ENCODE results near the gene MED7. TPM values are rescaled to one million over a fixed set of nuclear protein-coding genes. Genes with fewer than 3 reads are reported as not detected.

MED7 gene
- total and polyA plus RNA-seq, 9 donors, result 9.5 to 13.4 (median 12.3) TPM

DNA sequence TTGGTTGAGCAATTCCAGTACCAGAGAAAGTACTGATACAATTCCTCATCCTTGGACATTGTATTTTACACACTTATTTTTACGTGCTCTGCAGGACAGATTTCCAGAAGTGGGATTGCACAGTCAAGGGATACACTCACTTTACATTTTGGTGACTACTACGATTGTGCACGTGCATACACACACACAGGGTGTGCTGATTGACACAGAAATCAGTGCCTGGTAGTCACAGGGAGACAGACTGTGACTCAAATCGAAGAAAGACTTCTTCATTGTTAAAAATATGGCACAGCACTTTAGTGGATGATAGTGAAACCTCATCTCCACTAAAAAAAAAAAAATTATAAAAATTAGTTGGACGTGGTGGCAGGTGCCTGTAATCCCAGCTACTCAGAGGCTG is 21.9 kb upstream of the MED7 start:
- no peaks in the 10 kb centered on the region for H3K36me3 ChIP-seq (ENCODE audit: control insufficient read depth, insufficient read depth, low read length)
- 83% methylated on average over 2 of the region's 5 CpGs for WGBS (ENCODE audit: insufficient coverage)
- H3K27me3 ChIP-seq (ENCODE audit: control insufficient read depth, insufficient read depth, low read length), result peaks cover 2% of the 10 kb centered on the region
- no peaks in the 10 kb centered on the region for H3K4me1 ChIP-seq (ENCODE audit: control insufficient read depth, insufficient read depth, low read length)
- DNase-seq, result no peak
- H3K4me3 ChIP-seq (ENCODE audit: low read length), result no peak overlapping the region
- no peak overlapping the region for H3K27ac ChIP-seq (ENCODE audit: low read length)
- H3K9me3 ChIP-seq (replicated peaks; ENCODE audit: control insufficient read depth, low read depth, low read length), result no peaks in the 10 kb centered on the region

DNA sequence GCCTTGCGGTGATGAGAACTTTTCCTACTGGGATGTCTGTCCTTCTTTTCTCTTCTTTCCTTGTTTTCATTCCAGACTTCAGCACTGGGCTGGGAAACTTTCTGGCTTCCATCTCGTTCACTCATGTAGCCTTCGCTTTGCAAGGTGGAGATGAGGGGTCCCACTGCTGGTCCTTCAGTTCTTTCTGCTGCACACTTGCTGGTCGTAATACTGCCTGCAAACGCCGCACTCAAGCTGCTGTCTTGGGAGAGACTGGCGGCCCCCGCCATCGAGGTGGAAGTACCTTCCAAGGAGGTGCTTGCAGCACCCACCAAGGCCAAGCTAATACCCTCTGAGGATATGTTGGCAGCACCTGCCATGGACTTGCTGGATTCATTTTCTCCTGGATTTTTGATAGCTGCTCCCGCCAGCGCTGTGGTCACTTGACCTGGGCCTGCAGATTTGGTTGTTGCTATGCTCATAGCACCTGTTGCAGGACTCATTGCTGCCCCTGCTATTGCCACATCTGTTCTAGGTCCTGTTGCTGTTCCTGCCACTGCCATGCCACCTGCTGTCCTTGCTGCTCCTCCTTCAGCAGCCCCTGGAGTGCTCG is 20.4 kb upstream of the MED7 start:
- Histone ChIP-seq H3K4me3 (ENCODE audit: low read length) (no peak overlapping the region), H3K9me3 (replicated peaks; ENCODE audit: control insufficient read depth, low read depth, low read length) (no peaks in the 10 kb centered on the region), H3K27me3 (ENCODE audit: control insufficient read depth, insufficient read depth, low read length) (peaks cover 2% of the 10 kb centered on the region), H3K27ac (ENCODE audit: low read length) (no peak overlapping the region), H3K4me1 (ENCODE audit: control insufficient read depth, insufficient read depth, low read length) (no peaks in the 10 kb centered on the region), H3K36me3 (ENCODE audit: control insufficient read depth, insufficient read depth, low read length) (no peaks in the 10 kb centered on the region)
- DNase-seq, result no peak
- WGBS (ENCODE audit: insufficient coverage), result 97% methylated on average over 11 of the region's 12 CpGs

GRCh38 chr5:157161996-157162395 is 19.3 kb upstream of the MED7 start:
- Histone ChIP-seq H3K4me1 (ENCODE audit: control insufficient read depth, insufficient read depth, low read length) (no peaks in the 10 kb centered on the region), H3K27me3 (ENCODE audit: control insufficient read depth, insufficient read depth, low read length) (peaks cover 2% of the 10 kb centered on the region), H3K27ac (ENCODE audit: low read length) (no peak overlapping the region), H3K9me3 (replicated peaks; ENCODE audit: control insufficient read depth, low read depth, low read length) (no peaks in the 10 kb centered on the region), H3K36me3 (ENCODE audit: control insufficient read depth, insufficient read depth, low read length) (no peaks in the 10 kb centered on the region), H3K4me3 (ENCODE audit: low read length) (no peak overlapping the region)
- WGBS (ENCODE audit: insufficient coverage), result 79% methylated on average over 6 of the region's 6 CpGs
- no peak for DNase-seq

DNA sequence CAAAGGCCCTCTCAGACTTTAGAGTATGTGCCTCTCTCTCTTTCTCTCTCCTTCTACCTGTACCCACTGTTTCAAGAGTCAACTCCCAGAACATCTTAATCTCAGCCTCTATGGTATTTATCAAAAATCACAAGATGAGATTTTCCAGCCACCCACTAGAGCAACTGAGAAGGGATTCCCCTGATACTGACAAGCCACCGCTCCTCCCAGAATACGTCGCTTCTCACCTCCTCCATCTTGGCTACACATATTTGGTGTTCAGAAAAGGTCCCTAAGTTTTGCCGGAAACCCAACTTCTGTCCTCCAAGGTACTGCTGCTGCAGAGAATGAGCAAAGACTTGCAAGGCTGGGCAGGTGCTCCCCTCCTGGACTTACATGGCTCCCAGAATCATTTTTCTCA is 17.3 kb upstream of the MED7 start:
- Histone ChIP-seq H3K4me3 (ENCODE audit: low read length) (no peak overlapping the region), H3K27me3 (ENCODE audit: control insufficient read depth, insufficient read depth, low read length) (peaks cover 2% of the 10 kb centered on the region), H3K27ac (ENCODE audit: low read length) (no peak overlapping the region), H3K9me3 (replicated peaks; ENCODE audit: control insufficient read depth, low read depth, low read length) (no peaks in the 10 kb centered on the region), H3K4me1 (ENCODE audit: control insufficient read depth, insufficient read depth, low read length) (no peaks in the 10 kb centered on the region), H3K36me3 (ENCODE audit: control insufficient read depth, insufficient read depth, low read length) (no peaks in the 10 kb centered on the region)
- DNase-seq, result no peak
- 72% methylated on average over 3 of the region's 4 CpGs for WGBS (ENCODE audit: insufficient coverage)

GRCh38 chr5:157159209-157159751 is 16.6 kb upstream of the MED7 start:
- Histone ChIP-seq H3K27ac (ENCODE audit: low read length) (no peak overlapping the region), H3K36me3 (ENCODE audit: control insufficient read depth, insufficient read depth, low read length) (no peaks in the 10 kb centered on the region), H3K4me3 (ENCODE audit: low read length) (no peak overlapping the region), H3K9me3 (replicated peaks; ENCODE audit: control insufficient read depth, low read depth, low read length) (no peaks in the 10 kb centered on the region), H3K27me3 (ENCODE audit: control insufficient read depth, insufficient read depth, low read length) (peaks cover 2% of the 10 kb centered on the region), H3K4me1 (ENCODE audit: control insufficient read depth, insufficient read depth, low read length) (no peaks in the 10 kb centered on the region)
- DNase-seq, result no peak
- 81% methylated on average over 4 of the region's 6 CpGs for WGBS (ENCODE audit: insufficient coverage)

- no CpG with 5 or more reads among the region's 1 CpG for WGBS (ENCODE audit: insufficient coverage)
- no peaks in the 10 kb centered on the region for H3K36me3 ChIP-seq (ENCODE audit: control insufficient read depth, insufficient read depth, low read length)
These were observed 14.7 kb upstream of the MED7 start for GRCh38 chr5:157157293-157157891.

GRCh38 chr5:157155297-157155696 is 12.6 kb upstream of the MED7 start:
- H3K4me3 ChIP-seq (ENCODE audit: low read length), result no peak overlapping the region
- H3K27me3 ChIP-seq (ENCODE audit: control insufficient read depth, insufficient read depth, low read length), result no peaks in the 10 kb centered on the region
- no peaks in the 10 kb centered on the region for H3K4me1 ChIP-seq (ENCODE audit: control insufficient read depth, insufficient read depth, low read length)
- H3K27ac ChIP-seq (ENCODE audit: low read length), result no peak overlapping the region
- DNase-seq, result no peak
- H3K9me3 ChIP-seq (replicated peaks; ENCODE audit: control insufficient read depth, low read depth, low read length), result no peaks in the 10 kb centered on the region
- WGBS (ENCODE audit: insufficient coverage), result no CpG with 5 or more reads among the region's 3 CpGs
- H3K36me3 ChIP-seq (ENCODE audit: control insufficient read depth, insufficient read depth, low read length), result no peaks in the 10 kb centered on the region

More at GRCh38 chr5:157157293-157157891, 14.7 kb upstream of the MED7 start:
- Histone ChIP-seq H3K27me3 (ENCODE audit: control insufficient read depth, insufficient read depth, low read length) (peaks cover 2% of the 10 kb centered on the region), H3K4me3 (ENCODE audit: low read length) (no peak overlapping the region), H3K27ac (ENCODE audit: low read length) (no peak overlapping the region), H3K9me3 (replicated peaks; ENCODE audit: control insufficient read depth, low read depth, low read length) (no peaks in the 10 kb centered on the region), H3K4me1 (ENCODE audit: control insufficient read depth, insufficient read depth, low read length) (no peaks in the 10 kb centered on the region)
- no peak for DNase-seq

- H3K9me3 ChIP-seq (replicated peaks; ENCODE audit: control insufficient read depth, low read depth, low read length), result no peaks in the 10 kb centered on the region
- H3K4me1 ChIP-seq (ENCODE audit: control insufficient read depth, insufficient read depth, low read length), result no peaks in the 10 kb centered on the region
- H3K27me3 ChIP-seq (ENCODE audit: control insufficient read depth, insufficient read depth, low read length), result no peaks in the 10 kb centered on the region
- H3K27ac ChIP-seq (ENCODE audit: low read length), result no peak overlapping the region
- H3K36me3 ChIP-seq (ENCODE audit: control insufficient read depth, insufficient read depth, low read length), result no peaks in the 10 kb centered on the region
- no peak overlapping the region for H3K4me3 ChIP-seq (ENCODE audit: low read length)
- no peak for DNase-seq
- no CpG with 5 or more reads among the region's 3 CpGs for WGBS (ENCODE audit: insufficient coverage)
These were observed 8.3 kb upstream of the MED7 start for GRCh38 chr5:157150995-157151394.

- Histone ChIP-seq H3K9me3 (replicated peaks; ENCODE audit: control insufficient read depth, low read depth, low read length) (no peaks in the 10 kb centered on the region), H3K4me3 (ENCODE audit: low read length) (no peak overlapping the region), H3K4me1 (ENCODE audit: control insufficient read depth, insufficient read depth, low read length) (no peaks in the 10 kb centered on the region), H3K27me3 (ENCODE audit: control insufficient read depth, insufficient read depth, low read length) (no peaks in the 10 kb centered on the region), H3K27ac (ENCODE audit: low read length) (no peak overlapping the region), H3K36me3 (ENCODE audit: control insufficient read depth, insufficient read depth, low read length) (no peaks in the 10 kb centered on the region)
- 87% methylated on average over 7 of the region's 14 CpGs for WGBS (ENCODE audit: insufficient coverage)
- DNase-seq, result peak; percentile 81
These were observed 6.3 kb upstream of the MED7 start for GRCh38 chr5:157148734-157149615.
